HL-60 (cell line): ENCODE results near the gene HOXA11.

Source experiments
- GABPA ChIP-seq: IDR thresholded peaks from 2 replicates; pipeline ENCODE4 v1.6.1; 2012; ENCODE audit warnings: low read depth
- TF ChIP-seq, protein P1 (sequence below): IDR thresholded peaks from one replicate; pipeline ENCODE4 v1.5.1; 2011; ENCODE audit warnings: low read length, control low read depth, inconsistent platforms; ENCODE audit not compliant: insufficient read depth

DNA sequence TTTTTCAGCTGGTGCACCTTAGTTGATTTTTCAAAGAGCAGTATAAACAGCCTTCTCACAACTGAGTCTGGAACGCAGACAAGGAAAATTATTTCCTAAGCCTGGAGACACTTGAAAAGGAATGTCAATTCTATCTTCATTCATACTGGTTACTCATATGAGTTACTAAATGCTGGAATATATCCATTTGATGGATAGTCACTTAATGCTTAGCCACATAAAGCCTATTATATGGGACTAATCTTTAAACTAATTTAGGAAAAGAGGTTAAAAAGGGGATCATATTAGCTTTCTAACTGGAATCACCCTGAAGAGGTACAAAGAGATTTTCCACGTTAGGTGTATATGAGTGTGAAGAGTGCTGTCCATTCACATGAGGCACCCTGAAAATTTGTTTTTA, 52.8 kb downstream of the HOXA11 start:
- TF ChIP-seq, protein P1, sequence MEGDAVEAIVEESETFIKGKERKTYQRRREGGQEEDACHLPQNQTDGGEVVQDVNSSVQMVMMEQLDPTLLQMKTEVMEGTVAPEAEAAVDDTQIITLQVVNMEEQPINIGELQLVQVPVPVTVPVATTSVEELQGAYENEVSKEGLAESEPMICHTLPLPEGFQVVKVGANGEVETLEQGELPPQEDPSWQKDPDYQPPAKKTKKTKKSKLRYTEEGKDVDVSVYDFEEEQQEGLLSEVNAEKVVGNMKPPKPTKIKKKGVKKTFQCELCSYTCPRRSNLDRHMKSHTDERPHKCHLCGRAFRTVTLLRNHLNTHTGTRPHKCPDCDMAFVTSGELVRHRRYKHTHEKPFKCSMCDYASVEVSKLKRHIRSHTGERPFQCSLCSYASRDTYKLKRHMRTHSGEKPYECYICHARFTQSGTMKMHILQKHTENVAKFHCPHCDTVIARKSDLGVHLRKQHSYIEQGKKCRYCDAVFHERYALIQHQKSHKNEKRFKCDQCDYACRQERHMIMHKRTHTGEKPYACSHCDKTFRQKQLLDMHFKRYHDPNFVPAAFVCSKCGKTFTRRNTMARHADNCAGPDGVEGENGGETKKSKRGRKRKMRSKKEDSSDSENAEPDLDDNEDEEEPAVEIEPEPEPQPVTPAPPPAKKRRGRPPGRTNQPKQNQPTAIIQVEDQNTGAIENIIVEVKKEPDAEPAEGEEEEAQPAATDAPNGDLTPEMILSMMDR = no peak
- no peak for TF ChIP-seq GABPA
